ENCODE measurements around the gene DMPK.
A peak's percentile ranks its signal among the peaks of the same experiment; 100 is the strongest.

DMPK gene

GRCh38 chr19:45824041-45824471 is 41.8 kb upstream of the DMPK start:
- TF ChIP-seq TAF1 (IDR thresholded peaks at IDR 0.05; ENCODE audit: low read depth, low read length) (no peak), SPI1 (IDR thresholded peaks at IDR 0.05; ENCODE audit: low read depth, low read length) (no peak), POLR2AphosphoS5 (IDR thresholded peaks at IDR 0.05; ENCODE audit: low read depth, low read length) (peak; percentile 32; the same call in 1 of the 2 replicates)
- no peak for DNase-seq (ENCODE audit: insufficient read length, low spot score)
- FAIRE-seq, result no peak

GRCh38 chr19:45823182-45823581 is 40.9 kb upstream of the DMPK start:
- FAIRE-seq (no peak), DNase-seq (ENCODE audit: insufficient read length, low spot score) (no peak)
- TF ChIP-seq POU2F2 (IDR thresholded peaks at IDR 0.05; ENCODE audit: low read depth, low read length) (no peak), POLR2A (IDR thresholded peaks at IDR 0.05; ENCODE audit: low read depth, low read length) (no peak), PAX5 (IDR thresholded peaks at IDR 0.05; ENCODE audit: insufficient read depth, low read length, severe bottlenecking) (no peak), SPI1 (IDR thresholded peaks at IDR 0.05; ENCODE audit: low read depth, low read length) (no peak), POLR2AphosphoS5 (IDR thresholded peaks at IDR 0.05; ENCODE audit: low read depth, low read length) (no peak), TAF1 (IDR thresholded peaks at IDR 0.05; ENCODE audit: low read depth, low read length) (no peak)

- FAIRE-seq (no peak), DNase-seq (ENCODE audit: insufficient read length, low spot score) (no peak)
- TF ChIP-seq PAX5 (IDR thresholded peaks at IDR 0.05; ENCODE audit: insufficient read depth, low read length, severe bottlenecking), result no peak
- no peak for TF ChIP-seq POLR2AphosphoS5 (IDR thresholded peaks at IDR 0.05; ENCODE audit: low read depth, low read length)
- no peak for TF ChIP-seq SPI1 (IDR thresholded peaks at IDR 0.05; ENCODE audit: low read depth, low read length)
- no peak for TF ChIP-seq TAF1 (IDR thresholded peaks at IDR 0.05; ENCODE audit: low read depth, low read length)
- TF ChIP-seq POU2F2 (IDR thresholded peaks at IDR 0.05; ENCODE audit: low read depth, low read length), result no peak
- no peak for TF ChIP-seq POLR2A (IDR thresholded peaks at IDR 0.05; ENCODE audit: low read depth, low read length)
Observed at GRCh38 chr19:45822716-45823115, 40.4 kb upstream of the DMPK start.

GRCh38 chr19:45821570-45821969 is 39.3 kb upstream of the DMPK start:
- no peak for DNase-seq (ENCODE audit: insufficient read length, low spot score)
- no peak for FAIRE-seq
- TF ChIP-seq PAX5 (IDR thresholded peaks at IDR 0.05; ENCODE audit: insufficient read depth, low read length, severe bottlenecking), result no peak
- no peak for TF ChIP-seq SPI1 (IDR thresholded peaks at IDR 0.05; ENCODE audit: low read depth, low read length)
- no peak for TF ChIP-seq POLR2A (IDR thresholded peaks at IDR 0.05; ENCODE audit: low read depth, low read length)
- TF ChIP-seq TAF1 (IDR thresholded peaks at IDR 0.05; ENCODE audit: low read depth, low read length), result no peak
- no peak for TF ChIP-seq POU2F2 (IDR thresholded peaks at IDR 0.05; ENCODE audit: low read depth, low read length)
- no peak for TF ChIP-seq POLR2AphosphoS5 (IDR thresholded peaks at IDR 0.05; ENCODE audit: low read depth, low read length)

DNA sequence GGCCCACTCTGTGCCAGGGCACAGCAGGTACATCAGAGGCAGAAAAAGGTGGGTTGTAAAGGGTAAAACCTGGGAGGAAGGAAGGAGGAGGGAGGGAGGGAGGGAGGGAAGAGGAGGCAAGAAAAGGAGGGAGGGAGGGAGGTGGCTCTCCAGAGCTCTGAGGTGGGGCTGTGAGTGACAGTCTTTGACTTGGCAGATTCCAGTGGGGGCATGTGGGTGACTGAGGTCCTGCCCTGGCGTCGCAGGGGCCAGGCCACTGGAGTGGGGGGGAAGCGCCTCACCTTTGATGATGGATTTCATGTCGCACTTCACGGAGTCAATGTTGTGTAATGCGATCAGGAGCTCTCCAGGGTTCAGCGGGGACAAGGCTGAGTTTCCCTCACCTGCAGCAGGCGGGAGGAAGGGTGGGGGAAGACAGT is 38.8 kb upstream of the DMPK start:
- FAIRE-seq, result no peak
- DNase-seq (ENCODE audit: insufficient read length, low spot score), result no peak
- TF ChIP-seq POLR2A (IDR thresholded peaks at IDR 0.05; ENCODE audit: low read depth, low read length), result no peak
- TF ChIP-seq POLR2AphosphoS5 (IDR thresholded peaks at IDR 0.05; ENCODE audit: low read depth, low read length), result no peak
- TF ChIP-seq PAX5 (IDR thresholded peaks at IDR 0.05; ENCODE audit: insufficient read depth, low read length, severe bottlenecking), result no peak

DNA sequence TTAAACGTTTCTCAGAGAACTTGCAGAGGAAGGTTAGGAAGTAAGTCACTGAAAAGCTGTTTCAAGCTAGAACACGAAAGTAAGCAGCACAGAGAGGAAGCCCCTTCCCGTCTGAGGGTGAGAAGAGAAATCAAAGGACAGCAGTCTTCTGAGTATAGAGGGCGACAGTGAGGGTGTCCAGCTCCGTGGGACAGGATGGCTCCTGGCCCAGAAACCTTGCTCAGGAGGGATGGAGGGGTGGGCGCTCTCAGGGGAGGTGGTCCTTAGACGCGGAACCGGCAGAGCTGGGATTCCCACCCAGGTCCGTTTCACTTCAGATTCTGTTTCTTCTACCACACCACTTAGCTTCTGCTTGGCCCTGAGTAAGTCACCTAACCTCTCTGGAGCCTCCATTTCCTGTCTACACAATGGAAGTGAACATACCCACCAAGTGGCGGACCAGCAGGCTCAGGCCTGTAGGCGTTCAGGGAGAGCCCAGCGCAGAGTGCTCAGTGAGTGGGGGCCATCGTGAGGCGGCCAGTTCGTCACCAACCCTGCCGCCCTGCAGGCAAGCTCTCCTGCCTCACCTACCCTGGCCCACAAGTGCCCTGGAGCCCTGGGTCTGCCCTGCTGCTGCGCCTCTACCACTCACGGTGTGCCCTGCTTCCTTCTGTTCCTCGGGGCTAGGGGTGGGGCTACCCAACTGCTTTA is 38.3 kb upstream of the DMPK start:
- TF ChIP-seq POU2F2 (IDR thresholded peaks at IDR 0.05; ENCODE audit: low read depth, low read length) (no peak), POLR2AphosphoS5 (IDR thresholded peaks at IDR 0.05; ENCODE audit: low read depth, low read length) (no peak), POLR2A (IDR thresholded peaks at IDR 0.05; ENCODE audit: low read depth, low read length) (no peak), PAX5 (IDR thresholded peaks at IDR 0.05; ENCODE audit: insufficient read depth, low read length, severe bottlenecking) (no peak)
- FAIRE-seq (no peak), DNase-seq (ENCODE audit: insufficient read length, low spot score) (no peak)

DNA sequence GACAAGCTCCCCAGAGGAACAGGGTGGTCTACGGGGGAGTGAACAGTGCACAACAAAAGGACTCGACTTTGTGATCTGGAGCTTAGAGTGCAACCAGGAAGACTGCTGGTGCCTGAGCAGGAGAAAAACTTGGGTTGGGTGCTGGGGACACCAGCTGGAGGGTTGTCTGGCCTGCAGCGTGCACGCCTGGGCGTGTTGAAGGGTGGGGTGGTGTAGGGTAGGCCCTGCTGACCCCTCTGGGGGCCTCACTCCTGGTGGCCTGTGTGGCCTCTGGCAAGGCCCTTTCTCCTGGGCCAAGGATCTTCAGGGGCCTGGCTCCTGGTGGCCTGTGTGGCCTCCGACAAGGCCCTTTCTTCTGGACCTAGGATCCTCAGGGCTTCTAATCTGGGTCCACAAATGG is 37.5 kb upstream of the DMPK start:
- TF ChIP-seq POLR2AphosphoS5 (IDR thresholded peaks at IDR 0.05; ENCODE audit: low read depth, low read length) (no peak), POLR2A (IDR thresholded peaks at IDR 0.05; ENCODE audit: low read depth, low read length) (no peak), PAX5 (IDR thresholded peaks at IDR 0.05; ENCODE audit: insufficient read depth, low read length, severe bottlenecking) (no peak), SPI1 (IDR thresholded peaks at IDR 0.05; ENCODE audit: low read depth, low read length) (no peak), POU2F2 (IDR thresholded peaks at IDR 0.05; ENCODE audit: low read depth, low read length) (no peak), TAF1 (IDR thresholded peaks at IDR 0.05; ENCODE audit: low read depth, low read length) (no peak)
- FAIRE-seq, result no peak
- no peak for DNase-seq (ENCODE audit: insufficient read length, low spot score)

DNA sequence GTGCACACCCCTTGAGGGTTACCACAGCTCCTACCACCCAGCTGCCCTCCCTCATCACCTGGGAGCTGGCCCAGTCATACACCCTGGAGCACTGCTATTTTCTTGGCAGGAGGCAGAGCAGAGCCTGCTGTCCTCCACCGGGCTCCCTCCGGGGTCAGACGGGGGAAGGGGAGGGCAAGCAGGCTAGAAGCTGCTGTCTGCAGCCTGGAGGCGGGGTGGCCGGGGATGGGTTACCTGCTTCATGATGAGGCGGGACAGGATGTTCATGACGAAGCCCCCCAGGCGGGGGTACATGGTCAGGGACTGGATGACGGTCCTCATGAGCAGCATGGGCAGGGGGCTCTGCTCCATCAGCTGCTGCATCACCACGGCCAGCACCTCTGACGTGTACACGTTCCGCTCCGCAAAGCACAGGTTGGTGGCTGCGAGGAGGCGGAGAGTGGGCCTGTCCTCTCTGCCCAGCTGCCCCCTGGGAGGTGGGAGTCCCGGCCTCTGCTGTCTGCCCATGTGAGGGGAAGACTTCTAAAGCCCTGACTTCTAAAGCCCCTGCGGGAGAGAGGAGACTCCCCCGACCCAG is 35.5 kb upstream of the DMPK start:
- TF ChIP-seq POU2F2 (IDR thresholded peaks at IDR 0.05; ENCODE audit: low read depth, low read length) (no peak), POLR2AphosphoS5 (IDR thresholded peaks at IDR 0.05; ENCODE audit: low read depth, low read length) (no peak), POLR2A (IDR thresholded peaks at IDR 0.05; ENCODE audit: low read depth, low read length) (no peak), PAX5 (IDR thresholded peaks at IDR 0.05; ENCODE audit: insufficient read depth, low read length, severe bottlenecking) (no peak), TAF1 (IDR thresholded peaks at IDR 0.05; ENCODE audit: low read depth, low read length) (no peak), SPI1 (IDR thresholded peaks at IDR 0.05; ENCODE audit: low read depth, low read length) (no peak)
- FAIRE-seq, result no peak
- DNase-seq (ENCODE audit: insufficient read length, low spot score), result no peak

DNA sequence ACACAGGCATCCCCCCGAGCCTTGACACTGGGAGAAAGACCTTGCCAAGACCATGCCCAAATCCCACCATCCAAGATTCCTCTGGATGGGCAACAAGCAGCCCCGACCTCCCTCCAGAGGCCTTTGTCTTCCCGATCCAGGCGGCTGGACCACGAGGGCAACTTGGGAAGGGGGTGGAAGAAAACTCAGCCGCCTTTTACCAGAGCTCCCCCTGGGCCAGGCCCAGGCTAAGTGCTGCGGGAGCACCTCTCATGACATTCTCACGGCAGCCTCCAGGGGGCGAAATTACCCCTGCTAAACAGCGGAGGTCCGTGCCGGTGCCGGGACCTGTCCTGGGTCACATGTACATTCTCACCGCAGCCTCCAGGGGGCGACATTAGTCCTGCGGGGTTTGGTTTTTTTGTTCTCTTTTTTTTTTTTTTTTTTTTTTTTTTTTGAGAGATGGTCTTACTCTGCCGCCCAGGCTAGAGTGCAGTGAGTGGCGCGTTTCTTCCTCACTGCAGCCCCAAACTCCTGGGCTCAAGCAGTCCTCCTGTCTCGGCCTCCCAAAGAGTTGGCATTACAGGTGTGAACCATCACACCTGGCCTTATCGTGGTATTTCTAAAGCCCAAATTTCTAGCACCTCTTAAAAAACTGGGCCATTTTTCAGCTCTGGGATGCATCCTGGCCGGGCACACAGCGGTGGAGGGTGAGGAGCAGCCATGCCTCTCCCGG is 34.9 kb upstream of the DMPK start:
- DNase-seq (ENCODE audit: insufficient read length, low spot score) (peak; percentile 99), FAIRE-seq (peak; percentile 97)
- TF ChIP-seq POLR2AphosphoS5 (IDR thresholded peaks at IDR 0.05; ENCODE audit: low read depth, low read length), result no peak
- peak; percentile 51; the same call in 1 of the 2 replicates for TF ChIP-seq POU2F2 (IDR thresholded peaks at IDR 0.05; ENCODE audit: low read depth, low read length)
